GM06990 (cell line): ENCODE results near the gene LILRB2.
"Not testable (repeated sequence)": the region's sequence is repeated elsewhere in the genome, so short reads cannot be mapped to it uniquely, and the experiment has no call there.

Source experiments
- DNase-seq: peaks from one replicate; pipeline ENCODE4 v3.0.0-alpha.2; 2011; ENCODE audit not compliant: insufficient read length; ENCODE audit errors: extremely low read depth
- H3K27me3 ChIP-seq: replicated peaks from 2 replicates; pipeline ENCODE4 v1.6.0; 2011; ENCODE audit warnings: low read length; ENCODE audit not compliant: control insufficient read depth, insufficient read depth
- H3K36me3 ChIP-seq: 2 replicates; pipeline ENCODE4 v1.5.1; 2011; ENCODE audit warnings: low read length; ENCODE audit not compliant: control insufficient read depth, insufficient read depth
- H3K4me3 ChIP-seq: replicated peaks from 2 replicates; pipeline ENCODE4 v1.5.1; 2011; ENCODE audit warnings: low read depth, mild to moderate bottlenecking, control low read depth, low read length
- TF ChIP-seq, protein P1 (sequence below): IDR thresholded peaks from 2 replicates; pipeline ENCODE4 v1.5.1; 2011; ENCODE audit warnings: low read length, control low read depth, mild to moderate bottlenecking, inconsistent platforms; ENCODE audit not compliant: insufficient read depth, poor library complexity, severe bottlenecking

LILRB2 gene

DNA sequence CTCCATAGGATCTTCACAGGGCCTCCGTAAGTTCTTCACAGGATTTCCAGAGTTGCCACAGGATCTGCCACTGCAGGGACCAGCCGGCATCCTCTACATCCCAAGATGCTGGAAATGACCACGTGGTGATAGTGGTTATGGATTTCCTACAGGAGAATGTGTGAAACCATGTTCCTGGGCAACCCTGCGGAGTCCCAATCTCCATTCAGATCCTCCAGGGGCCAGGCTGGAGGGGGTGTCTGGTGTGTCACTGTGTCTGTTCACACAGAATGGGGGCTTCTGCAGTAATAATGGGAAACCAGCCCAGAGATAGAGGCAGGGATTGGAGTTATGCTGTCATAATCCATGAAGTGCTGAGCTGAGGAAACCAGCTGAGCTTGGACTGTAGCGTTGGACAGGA, 47.0 kb downstream of the LILRB2 start:
- Histone ChIP-seq H3K27me3 (no peaks in the 10 kb centered on the region), H3K36me3 (no peaks in the 10 kb centered on the region), H3K4me3 (no peak overlapping the region)
- DNase-seq, result no peak
- TF ChIP-seq, protein P1, sequence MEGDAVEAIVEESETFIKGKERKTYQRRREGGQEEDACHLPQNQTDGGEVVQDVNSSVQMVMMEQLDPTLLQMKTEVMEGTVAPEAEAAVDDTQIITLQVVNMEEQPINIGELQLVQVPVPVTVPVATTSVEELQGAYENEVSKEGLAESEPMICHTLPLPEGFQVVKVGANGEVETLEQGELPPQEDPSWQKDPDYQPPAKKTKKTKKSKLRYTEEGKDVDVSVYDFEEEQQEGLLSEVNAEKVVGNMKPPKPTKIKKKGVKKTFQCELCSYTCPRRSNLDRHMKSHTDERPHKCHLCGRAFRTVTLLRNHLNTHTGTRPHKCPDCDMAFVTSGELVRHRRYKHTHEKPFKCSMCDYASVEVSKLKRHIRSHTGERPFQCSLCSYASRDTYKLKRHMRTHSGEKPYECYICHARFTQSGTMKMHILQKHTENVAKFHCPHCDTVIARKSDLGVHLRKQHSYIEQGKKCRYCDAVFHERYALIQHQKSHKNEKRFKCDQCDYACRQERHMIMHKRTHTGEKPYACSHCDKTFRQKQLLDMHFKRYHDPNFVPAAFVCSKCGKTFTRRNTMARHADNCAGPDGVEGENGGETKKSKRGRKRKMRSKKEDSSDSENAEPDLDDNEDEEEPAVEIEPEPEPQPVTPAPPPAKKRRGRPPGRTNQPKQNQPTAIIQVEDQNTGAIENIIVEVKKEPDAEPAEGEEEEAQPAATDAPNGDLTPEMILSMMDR, result no peak

DNA sequence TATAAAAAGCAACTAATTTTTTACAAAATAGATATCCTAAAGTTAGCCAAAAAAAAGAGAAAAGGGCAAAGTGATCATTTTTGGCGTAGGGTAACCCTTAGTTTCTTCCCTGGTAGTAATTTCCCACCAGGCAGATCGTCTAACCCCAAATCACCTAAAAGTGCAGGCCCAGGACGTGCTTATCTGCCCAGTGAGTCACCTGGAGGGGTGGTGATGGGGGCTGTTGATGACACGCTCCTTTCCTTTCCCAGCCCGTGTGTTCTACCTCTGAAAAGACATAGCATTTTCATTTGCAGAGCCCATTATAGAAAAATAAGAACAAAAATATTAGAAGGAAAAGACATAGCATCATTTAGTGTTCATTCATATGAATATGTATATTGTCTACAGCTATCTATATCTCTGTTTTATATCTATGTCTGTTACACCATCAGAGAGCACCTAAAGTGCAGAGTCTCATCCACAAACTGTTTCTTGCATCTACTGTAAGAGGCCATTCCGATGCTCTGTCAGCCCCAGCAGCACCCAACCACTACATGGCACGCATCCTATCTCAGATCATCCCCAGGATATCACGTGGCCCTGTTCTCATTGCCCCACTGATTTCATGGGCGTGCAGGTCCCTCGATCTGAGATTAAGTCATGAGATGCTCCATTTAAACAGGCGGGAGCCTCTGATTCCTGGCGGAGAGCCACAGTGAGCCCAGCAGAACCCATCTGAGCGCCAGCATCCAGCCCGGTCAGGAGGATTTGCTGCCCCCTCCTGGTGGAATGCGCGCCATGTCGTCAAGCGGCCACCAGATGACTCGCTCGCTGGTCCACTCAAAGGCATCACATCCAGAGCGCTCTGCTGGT, 49.6 kb downstream of the LILRB2 start:
- TF ChIP-seq, protein P1, result peak; percentile 68
- Histone ChIP-seq H3K27me3 (no peaks in the 10 kb centered on the region), H3K4me3 (no peak overlapping the region), H3K36me3 (no peaks in the 10 kb centered on the region)
- peak; percentile 51 for DNase-seq

DNA sequence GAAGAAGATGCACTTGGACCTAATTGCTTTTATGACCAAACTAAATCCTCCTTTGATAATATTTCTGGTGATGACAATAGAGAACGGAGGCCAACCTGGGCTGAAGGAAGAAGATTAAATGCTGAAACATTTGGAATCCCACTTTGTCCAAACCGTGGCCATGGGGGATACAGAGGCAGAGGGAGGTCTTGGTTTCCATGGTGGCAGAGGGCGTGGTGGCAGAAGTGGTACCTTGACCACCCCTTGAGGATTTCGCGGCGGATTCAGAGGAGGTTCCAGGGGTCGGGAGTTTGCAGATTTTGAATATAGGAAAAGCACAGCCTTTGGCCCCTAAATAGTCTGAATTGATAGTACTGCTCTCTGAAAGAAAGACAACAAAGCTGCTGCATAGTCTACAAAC, 50.9 kb downstream of the LILRB2 start:
- Histone ChIP-seq H3K36me3 (no peaks in the 10 kb centered on the region), H3K27me3 (no peaks in the 10 kb centered on the region), H3K4me3 (no peak overlapping the region)
- no peak for DNase-seq
- TF ChIP-seq, protein P1, result no peak

DNA sequence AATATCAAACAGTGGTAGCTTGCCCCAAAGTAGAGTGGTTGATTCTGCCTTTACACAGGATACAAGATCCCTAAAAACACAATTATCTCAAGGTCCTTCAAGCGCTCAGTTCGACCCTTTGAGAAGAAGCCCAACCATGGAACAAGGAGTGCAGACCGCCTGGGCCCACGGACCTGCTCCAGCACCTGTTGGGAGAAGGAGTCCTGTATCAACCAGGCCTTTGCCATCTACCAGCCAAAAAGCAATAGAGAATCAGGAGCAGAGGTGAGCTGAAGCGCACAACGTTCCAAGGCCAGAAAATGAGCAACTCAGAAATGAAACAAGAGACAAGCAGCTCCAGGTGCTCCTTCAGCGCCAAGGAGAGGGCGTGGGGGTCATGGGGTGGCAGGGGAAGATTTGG, 51.8 kb downstream of the LILRB2 start:
- TF ChIP-seq, protein P1, result no peak

DNA sequence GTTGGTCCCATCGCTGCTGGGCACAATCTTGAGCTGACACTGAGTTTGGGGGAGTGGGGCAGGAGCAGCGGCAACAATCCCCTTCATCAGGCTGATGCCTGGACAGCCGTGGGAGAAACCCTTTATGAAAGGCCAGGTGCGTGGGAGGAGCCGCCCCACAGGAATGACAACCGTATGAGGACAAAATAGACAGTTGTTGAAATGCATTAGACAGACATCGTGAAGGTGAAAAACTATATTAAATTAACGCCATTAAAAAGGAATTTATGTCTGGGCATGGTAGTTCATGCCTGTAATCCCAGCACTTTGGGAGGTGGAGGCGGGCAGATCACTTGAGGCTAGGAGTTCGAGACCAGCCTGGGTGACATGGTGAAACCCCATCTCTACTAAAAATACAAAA, 56.3 kb downstream of the LILRB2 start:
- H3K4me3 ChIP-seq, result not testable (repeated sequence)

More for the DNA sequence above, 51.8 kb downstream of the LILRB2 start:
- no peaks in the 10 kb centered on the region for H3K36me3 ChIP-seq
- no peak overlapping the region for H3K4me3 ChIP-seq
- DNase-seq, result no peak
- H3K27me3 ChIP-seq, result no peaks in the 10 kb centered on the region

DNA sequence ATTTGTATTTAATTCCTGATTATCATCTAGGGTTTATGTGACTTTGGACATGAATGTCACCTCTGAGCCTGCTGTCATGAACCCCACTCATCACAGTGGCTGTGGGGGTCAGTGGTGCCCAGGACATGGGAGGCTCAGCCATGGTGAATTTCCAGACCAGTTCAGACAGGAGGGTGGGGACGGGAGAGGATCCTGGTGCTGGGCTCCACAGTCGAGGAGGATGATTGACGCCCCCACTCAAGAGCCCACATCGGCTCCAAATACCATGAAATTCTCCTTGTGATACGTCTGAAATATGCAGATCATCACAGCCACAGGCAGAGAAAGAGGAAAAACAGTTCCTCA, 57.0 kb downstream of the LILRB2 start:
- DNase-seq, H3K27me3 ChIP-seq, H3K4me3 ChIP-seq, H3K36me3 ChIP-seq: not testable (repeated sequence)

More for the DNA sequence above, 56.3 kb downstream of the LILRB2 start:
- not testable (repeated sequence) for H3K36me3 ChIP-seq, DNase-seq, H3K27me3 ChIP-seq
